Ovary (tissue), 9 donors: ENCODE measurements around the gene DDIT3. TPM values are rescaled to one million over a fixed set of nuclear protein-coding genes. Genes with fewer than 3 reads are reported as not detected.

Experiments used
- DNase-seq, 5 donors: peaks; one replicate each; pipeline ENCODE4 v3.0.0-alpha.2; 2019 to 2020
- H3K27ac ChIP-seq, 2 donors: fragments of 200-600 bp; one replicate each; pipeline versions ENCODE4 v1.5.1 to v1.8.0; 2019 to 2022
- H3K27me3 ChIP-seq: fragments of 200-600 bp; one replicate; pipeline ENCODE4 v1.8.0; 2022
- H3K36me3 ChIP-seq: fragments of 200-600 bp; sonication (generic); one replicate; pipeline ENCODE4 v1.5.1; 2019
- H3K4me1 ChIP-seq: one replicate; pipeline ENCODE4 v1.8.1; 2013; ENCODE audit warnings: mild to moderate bottlenecking, moderate library complexity; ENCODE audit not compliant: insufficient read depth
- H3K4me3 ChIP-seq: fragments of 200-600 bp; sonication (generic); one replicate; pipeline ENCODE4 v1.5.1; 2017
- H3K9me3 ChIP-seq, 2 donors: fragments of 200-600 bp in 1 of 2; sonication (generic) in 1 of 2; one replicate each; pipeline versions ENCODE4 v1.5.1 to v1.8.1; 2013 to 2019; ENCODE audit warnings: mild to moderate bottlenecking in 1 of 2, moderate library complexity in 1 of 2
- EP300 ChIP-seq: sonication (generic); formaldehyde crosslinking; IDR thresholded peaks from one replicate; pipeline ENCODE4 v1.6.1; 2017; ENCODE audit warnings: antibody characterized with exemption
- POLR2A ChIP-seq: fragments of 450-650 bp; IDR thresholded peaks from one replicate; pipeline ENCODE4 v1.6.1; 2017; ENCODE audit warnings: antibody characterized with exemption, mild to moderate bottlenecking, moderate library complexity
- WGBS, 3 donors: extraction: QIAGEN DNeasy Blood & Tissue Kit in 1 of 3; methylation state at CpG; one replicate each; pipeline versions ENCODE4 v1.1.5 to v1.1.7; 2013 to 2017; 5-methylcytosine and 5-hydroxymethylcytosine counted together
- intact Hi-C, 4 donors: fragments of 100-400 bp; cut with DNase I; formaldehyde crosslinking; loops; one replicate each; pipeline versions ENCODE4 v1.11.0 to v1.15.1; 2022 to 2023
- polyA plus RNA-seq, 2 donors: library from polyadenylated mRNA; stranded (reverse); fragments of 200-250 nt in 1 of 2; fragments of 350-450 nt in 1 of 2; fragmentation: Illumina TruSeq in 1 of 2; extraction: RNeasy Lipid Tissue Mini Kit (QIAGEN cat#74804) in 1 of 2; gene quantifications; one replicate each; pipeline ENCODE4 v1.2.3, GENCODE V29; 2013 to 2014
- total RNA-seq, 7 donors: library from RNA; depleted of rRNA in 2 of 7; stranded (reverse); fragments of >200 nt in 2 of 7; fragmentation: NEBNext Ultra II Directional in 3 of 7; extraction: Animal tissue kit (Norgen Biotek cat#: 25700) in 3 of 7; gene quantifications; one replicate each; pipeline versions ENCODE4 v1.1.0 to v1.2.4, GENCODE V29; 2016 to 2023
- TF ChIP-seq, protein P1 (sequence below), 3 donors: fragments of 450-650 bp in 2 of 3; fragments of 200-600 bp in 1 of 3; IDR thresholded peaks; one replicate each; pipeline versions ENCODE4 v1.5.1 to v1.8.0; 2016 to 2022; ENCODE audit warnings: antibody characterized with exemption in 3 of 3, mild to moderate bottlenecking in 1 of 3
- donor health status: DM: no; HTN: no; CAD: no; lungs with moderate emphysema.
- donor health status: DM: no; HTN: no; CAD: no.
- donor health status: Bipolar disorder and iron deficiency.
- donor health status: DM: yes; HTN: yes; CAD: no.
- donor health status: DM: no; HTN: no; CAD: no.
- donor health status: DM: yes; HTN: yes; CAD: no.

Gene DDIT3
- total and polyA plus RNA-seq, 9 donors, result 22.1 to 84.9 (median 29.3) TPM

DNA sequence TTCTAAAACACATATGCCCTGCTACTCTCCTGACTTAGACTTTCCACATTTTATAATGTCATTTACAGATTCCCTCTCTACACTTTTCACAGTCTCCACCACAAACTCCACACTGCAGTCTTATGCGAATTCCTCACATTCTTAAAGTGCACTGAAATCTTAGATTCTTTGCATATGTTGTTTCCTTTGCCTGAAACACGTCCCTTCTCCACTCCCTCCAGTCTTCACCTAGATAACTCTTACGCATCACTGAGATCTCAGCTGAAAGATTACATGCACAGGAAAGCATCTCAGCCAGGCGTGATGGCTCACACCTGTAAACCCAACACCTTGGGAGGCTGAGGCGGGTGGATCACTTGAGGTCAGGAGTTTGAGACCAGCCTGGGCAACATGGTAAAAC is 36.8 kb downstream of the DDIT3 start:
- 18 to 30% (median 23%) methylated on average over 5 of the region's 5 CpGs for WGBS, 3 donors
- H3K4me1 ChIP-seq, result no peaks in the 10 kb centered on the region
- H3K4me3 ChIP-seq, result no peak overlapping the region
- DNase-seq, result no peak
- no peak overlapping the region for H3K27ac ChIP-seq
- no peaks in the 10 kb centered on the region for H3K36me3 ChIP-seq
- no peaks in the 10 kb centered on the region for H3K27me3 ChIP-seq
- TF ChIP-seq EP300 (no peak), POLR2A (no peak)
- TF ChIP-seq, protein P1, sequence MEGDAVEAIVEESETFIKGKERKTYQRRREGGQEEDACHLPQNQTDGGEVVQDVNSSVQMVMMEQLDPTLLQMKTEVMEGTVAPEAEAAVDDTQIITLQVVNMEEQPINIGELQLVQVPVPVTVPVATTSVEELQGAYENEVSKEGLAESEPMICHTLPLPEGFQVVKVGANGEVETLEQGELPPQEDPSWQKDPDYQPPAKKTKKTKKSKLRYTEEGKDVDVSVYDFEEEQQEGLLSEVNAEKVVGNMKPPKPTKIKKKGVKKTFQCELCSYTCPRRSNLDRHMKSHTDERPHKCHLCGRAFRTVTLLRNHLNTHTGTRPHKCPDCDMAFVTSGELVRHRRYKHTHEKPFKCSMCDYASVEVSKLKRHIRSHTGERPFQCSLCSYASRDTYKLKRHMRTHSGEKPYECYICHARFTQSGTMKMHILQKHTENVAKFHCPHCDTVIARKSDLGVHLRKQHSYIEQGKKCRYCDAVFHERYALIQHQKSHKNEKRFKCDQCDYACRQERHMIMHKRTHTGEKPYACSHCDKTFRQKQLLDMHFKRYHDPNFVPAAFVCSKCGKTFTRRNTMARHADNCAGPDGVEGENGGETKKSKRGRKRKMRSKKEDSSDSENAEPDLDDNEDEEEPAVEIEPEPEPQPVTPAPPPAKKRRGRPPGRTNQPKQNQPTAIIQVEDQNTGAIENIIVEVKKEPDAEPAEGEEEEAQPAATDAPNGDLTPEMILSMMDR (IDR thresholded peaks at IDR 0.05), result no peak
- intact Hi-C loops, result no loop called here
- H3K9me3 ChIP-seq, result no peaks in the 10 kb centered on the region

DNA sequence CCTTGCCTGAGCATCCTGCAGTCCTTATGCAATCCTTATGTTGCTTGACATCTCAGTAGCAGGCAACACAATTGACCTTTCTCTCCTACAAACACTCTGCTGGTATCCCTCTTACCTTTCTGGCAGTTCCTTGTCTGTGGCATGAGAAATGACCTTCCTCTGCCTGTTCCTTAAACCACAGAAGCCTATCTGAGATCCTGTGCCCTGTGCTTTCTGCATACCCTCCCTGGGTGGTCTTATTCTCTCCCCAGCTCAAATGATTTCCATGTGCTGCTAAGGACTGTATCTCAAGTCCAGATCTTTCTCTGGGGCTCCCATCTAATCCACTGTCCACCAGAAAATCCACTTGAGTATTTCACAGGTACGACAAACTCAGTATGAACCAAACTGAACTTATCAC is 38.6 kb downstream of the DDIT3 start:
- no peaks in the 10 kb centered on the region for H3K4me1 ChIP-seq
- no peak overlapping the region for H3K27ac ChIP-seq
- no peak for DNase-seq
- intact Hi-C loops, result no loop called here
- no peaks in the 10 kb centered on the region for H3K36me3 ChIP-seq
- H3K27me3 ChIP-seq, result no peaks in the 10 kb centered on the region
- no peak overlapping the region for H3K4me3 ChIP-seq
- 76 to 84% (median 82%) methylated on average over 1 of the region's 1 CpG for WGBS, 3 donors
- TF ChIP-seq, protein P1 (IDR thresholded peaks at IDR 0.05), result no peak
- no peak for TF ChIP-seq EP300
- TF ChIP-seq POLR2A, result no peak
- no peaks in the 10 kb centered on the region for H3K9me3 ChIP-seq

DNA sequence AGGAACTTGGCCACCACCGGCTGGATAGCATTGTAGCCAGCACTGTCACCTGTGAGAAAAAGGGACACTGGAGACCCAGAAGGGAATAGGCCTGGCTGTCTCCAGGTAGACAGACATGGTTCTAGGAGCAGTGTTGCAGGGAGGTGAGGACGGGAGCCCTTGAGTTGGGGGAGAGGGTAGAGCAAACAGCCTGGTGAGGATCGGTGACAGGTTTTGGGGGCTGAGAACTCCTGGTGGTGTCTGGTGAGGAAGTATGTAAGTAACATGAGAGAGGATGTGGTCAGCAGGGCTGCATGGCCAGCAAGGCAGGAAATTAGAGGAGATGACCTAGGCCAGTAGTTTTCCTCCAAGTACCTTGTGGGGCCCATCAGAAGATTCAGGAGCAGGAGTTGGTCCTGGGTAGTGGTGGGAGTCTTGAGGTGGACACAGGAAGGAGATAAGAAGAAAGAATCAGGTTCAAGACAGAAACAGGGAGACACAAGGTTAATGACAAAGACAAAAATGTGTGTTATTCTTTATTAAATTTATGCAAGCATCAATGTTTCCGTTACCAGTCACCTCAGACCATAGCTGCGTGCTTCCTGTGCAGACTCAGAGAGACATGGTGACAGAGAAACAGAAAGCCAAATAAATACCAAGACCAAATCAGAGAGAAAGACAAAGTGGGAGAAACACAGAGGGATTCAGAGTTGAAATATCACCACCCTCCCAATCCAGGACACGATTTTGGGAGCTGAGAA is 40.8 kb downstream of the DDIT3 start, which contains the start of gene ARHGAP9:
TSS of gene ARHGAP9 (minus strand) at position 491 of the 740 bp plus-strand sequence. CDS start at position 31, 460 bp downstream.
- WGBS, 3 donors, result 69 to 78% (median 75%) methylated on average over 6 of the region's 6 CpGs
- H3K27me3 ChIP-seq, result no peaks in the 10 kb centered on the region

DNA sequence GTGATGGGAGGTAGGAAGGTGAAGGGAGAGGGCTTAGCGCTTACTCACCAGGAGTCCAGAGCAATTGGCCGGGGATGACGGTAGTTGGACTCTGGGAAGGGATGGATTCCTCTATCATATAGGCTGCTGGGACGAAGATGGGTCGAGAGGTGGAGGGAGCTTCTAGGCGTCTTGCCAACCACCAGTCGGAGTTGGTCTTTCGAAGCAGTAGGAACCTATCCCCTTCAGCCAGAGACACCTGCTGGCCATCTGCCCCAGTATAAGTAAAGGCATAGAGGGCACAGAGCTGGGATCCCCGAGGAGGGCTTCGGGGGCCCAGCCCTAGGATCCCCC is 41.3 kb downstream of the DDIT3 start:
- intact Hi-C loops, result no loop called here
- H3K27ac ChIP-seq, result no peak overlapping the region
- peaks cover 7% of the 10 kb centered on the region for H3K4me1 ChIP-seq
- no peaks in the 10 kb centered on the region for H3K27me3 ChIP-seq
- no peaks in the 10 kb centered on the region for H3K9me3 ChIP-seq
- H3K36me3 ChIP-seq, result no peaks in the 10 kb centered on the region
- 68 to 79% (median 75%) methylated on average over 10 of the region's 10 CpGs for WGBS, 3 donors
- no peak for DNase-seq
- no peak overlapping the region for H3K4me3 ChIP-seq
- TF ChIP-seq, protein P1 (IDR thresholded peaks at IDR 0.05), result no peak
- TF ChIP-seq POLR2A (no peak), EP300 (no peak)

More for the DNA sequence above, 40.8 kb downstream of the DDIT3 start, which contains the start of gene ARHGAP9:
- no peak within 1 kb of the TSS for H3K4me3 ChIP-seq
- no peaks in the 10 kb centered on the region for H3K36me3 ChIP-seq
- no peak within 1 kb of the TSS for H3K27ac ChIP-seq
- intact Hi-C loops, result no loop called here
- H3K4me1 ChIP-seq, result peaks cover 7% of the 10 kb centered on the region
- TF ChIP-seq EP300, result no peak
- no peak for TF ChIP-seq POLR2A
- TF ChIP-seq, protein P1 (IDR thresholded peaks at IDR 0.05), result no peak
- DNase-seq, result no peak
- no peaks in the 10 kb centered on the region for H3K9me3 ChIP-seq
